GM19238 (cell line): ENCODE results near the gene PCDHB4.
"Not testable (repeated sequence)": the region's sequence is repeated elsewhere in the genome, so short reads cannot be mapped to it uniquely, and the experiment has no call there.

Experiments used
- DNase-seq: peaks from one replicate; pipeline ENCODE4 v3.0.0; 2011; ENCODE audit warnings: low spot score; ENCODE audit not compliant: insufficient read length

PCDHB4 gene

DNA sequence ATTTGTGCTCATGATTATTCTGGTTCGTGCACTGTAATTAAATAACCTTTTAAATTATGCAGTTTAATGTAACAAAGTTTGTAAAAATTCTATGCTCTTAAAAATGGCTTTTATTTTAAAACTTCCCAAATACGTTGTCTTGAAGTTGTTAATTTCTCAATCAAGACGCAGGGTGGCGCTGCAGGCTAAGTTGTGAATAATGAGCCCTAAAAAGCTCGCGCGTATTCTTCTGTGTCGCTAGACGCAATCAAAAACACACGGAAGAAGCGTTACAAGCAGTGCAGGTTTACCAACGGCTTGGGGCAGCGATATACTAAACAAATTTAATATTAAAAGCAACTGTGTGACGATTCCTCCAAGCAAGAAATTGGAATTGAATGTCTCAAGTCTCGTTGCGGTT lies at the start of gene PCDHB4:
PCDHB4 (plus strand) TSS at position 256 of the 400 bp plus-strand sequence. CDS start 181 bp downstream, outside the sequence.
- no peak for DNase-seq

DNA sequence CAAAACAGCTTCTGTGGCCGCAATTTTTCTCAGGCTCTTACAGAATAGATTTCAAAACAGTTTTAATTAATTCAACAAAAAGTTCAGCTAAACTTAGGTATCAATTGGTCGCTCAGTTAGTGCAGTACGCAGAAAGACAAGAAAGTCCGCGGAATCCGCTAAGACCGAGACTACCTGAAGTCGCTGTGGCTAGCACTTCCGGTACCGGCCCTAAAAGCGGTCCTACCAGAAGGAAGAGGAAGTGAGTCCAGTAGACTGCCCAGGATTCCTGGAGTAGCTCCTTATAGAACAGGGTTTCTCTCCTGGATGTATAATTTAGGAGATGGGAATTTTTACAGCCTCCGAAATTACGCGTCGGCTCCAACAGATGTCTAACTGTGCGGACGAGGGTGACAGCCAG lies 43.8 kb upstream of the PCDHB4 start:
- DNase-seq, result no peak

DNA sequence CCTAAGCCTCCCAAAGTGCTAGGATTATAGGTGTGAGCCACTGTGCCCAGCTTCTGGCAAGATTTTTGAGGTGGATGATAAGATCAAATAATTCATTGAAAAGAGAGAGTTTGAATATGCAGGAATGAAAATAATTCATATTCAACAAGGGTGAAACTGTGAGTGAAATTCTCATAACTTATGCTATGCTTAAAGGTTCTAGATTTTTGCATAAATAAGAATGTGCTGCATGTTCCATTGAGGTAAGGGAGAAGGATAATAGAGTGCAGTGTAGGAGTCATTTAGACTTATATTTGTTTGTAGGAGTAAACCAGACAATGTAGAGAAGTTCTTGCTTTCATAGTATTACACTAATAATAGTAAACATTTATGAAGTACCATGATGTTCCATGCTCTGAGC lies 39.4 kb upstream of the PCDHB4 start:
- DNase-seq, result no peak

DNA sequence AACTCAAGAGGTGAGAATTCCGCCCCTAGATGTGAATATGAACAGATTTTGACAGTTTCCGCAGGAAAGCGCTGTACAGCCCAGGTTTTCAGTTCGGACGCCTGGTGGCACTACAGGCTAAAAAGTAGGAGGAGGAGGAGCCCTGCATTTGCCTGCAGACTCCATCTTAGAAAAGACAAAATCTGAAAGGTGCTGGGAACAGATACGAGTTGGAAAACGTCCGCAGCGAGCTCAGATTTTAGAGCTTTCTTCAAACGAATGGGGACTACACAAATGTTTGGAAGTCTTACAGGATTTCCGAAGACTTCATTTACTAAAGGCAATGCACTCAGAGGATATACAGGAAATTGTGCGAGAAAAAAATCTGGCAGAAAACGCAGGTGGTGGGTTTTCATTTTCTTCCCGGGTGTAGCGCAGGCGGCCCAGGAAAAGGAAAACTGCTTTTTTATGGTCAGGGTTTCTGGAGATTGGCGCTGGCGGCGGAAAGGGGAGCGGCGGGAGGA lies 37.1 kb upstream of the PCDHB4 start:
- DNase-seq, result no peak

DNA sequence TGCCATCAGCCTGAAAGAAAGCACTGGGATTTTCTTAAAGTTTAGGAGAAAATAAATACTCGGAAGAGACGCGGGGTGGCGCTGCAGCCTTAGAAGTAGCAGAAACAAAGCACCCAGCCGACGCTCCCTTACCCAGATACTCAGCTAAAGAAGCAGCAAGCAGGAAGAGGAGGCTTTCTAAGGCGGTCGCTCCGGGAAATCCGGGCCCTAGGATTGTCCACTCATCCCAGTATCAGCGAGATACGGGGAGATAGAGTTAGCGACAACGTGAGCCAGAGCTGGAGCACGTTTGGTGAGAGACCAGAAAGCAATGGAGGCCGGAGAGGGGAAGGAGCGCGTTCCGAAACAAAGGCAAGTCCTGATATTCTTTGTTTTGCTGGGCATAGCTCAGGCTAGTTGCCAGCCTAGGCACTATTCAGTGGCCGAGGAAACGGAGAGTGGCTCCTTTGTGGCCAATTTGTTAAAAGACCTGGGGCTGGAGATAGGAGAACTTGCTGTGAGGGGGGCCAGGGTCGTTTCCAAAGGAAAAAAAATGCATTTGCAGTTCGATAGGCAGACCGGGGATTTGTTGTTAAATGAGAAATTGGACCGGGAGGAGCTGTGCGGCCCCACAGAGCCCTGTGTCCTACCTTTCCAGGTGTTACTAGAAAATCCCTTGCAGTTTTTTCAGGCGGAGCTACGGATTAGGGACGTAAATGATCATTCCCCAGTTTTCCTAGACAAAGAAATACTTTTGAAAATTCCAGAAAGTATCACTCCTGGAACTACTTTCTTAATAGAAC lies 26.9 kb upstream of the PCDHB4 start, which contains the start of gene PCDHB2:
PCDHB2 (plus strand) TSS at position 135 of the 782 bp plus-strand sequence; CDS start at position 311, 176 bp downstream.
- no peak for DNase-seq

DNA sequence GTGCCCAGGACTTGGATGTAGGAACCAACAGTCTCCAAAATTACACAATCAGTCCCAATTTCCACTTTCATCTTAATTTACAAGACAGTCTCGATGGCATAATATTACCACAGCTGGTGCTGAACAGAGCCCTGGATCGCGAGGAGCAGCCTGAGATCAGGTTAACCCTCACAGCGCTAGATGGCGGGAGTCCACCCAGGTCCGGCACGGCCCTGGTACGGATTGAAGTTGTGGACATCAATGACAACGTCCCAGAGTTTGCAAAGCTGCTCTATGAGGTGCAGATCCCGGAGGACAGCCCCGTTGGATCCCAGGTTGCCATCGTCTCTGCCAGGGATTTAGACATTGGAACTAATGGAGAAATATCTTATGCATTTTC lies 26.4 kb upstream of the PCDHB4 start:
- no peak for DNase-seq

DNA sequence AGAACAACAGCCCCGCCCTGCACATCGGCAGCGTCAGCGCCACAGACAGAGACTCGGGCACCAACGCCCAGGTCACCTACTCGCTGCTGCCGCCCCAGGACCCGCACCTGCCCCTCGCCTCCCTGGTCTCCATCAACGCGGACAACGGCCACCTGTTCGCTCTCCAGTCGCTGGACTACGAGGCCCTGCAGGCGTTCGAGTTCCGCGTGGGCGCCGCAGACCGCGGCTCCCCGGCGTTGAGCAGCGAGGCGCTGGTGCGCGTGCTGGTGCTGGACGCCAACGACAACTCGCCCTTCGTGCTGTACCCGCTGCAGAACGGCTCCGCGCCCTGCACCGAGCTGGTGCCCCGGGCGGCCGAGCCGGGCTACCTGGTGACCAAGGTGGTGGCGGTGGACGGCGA lies 25.4 kb upstream of the PCDHB4 start:
- DNase-seq, result not testable (repeated sequence)

DNA sequence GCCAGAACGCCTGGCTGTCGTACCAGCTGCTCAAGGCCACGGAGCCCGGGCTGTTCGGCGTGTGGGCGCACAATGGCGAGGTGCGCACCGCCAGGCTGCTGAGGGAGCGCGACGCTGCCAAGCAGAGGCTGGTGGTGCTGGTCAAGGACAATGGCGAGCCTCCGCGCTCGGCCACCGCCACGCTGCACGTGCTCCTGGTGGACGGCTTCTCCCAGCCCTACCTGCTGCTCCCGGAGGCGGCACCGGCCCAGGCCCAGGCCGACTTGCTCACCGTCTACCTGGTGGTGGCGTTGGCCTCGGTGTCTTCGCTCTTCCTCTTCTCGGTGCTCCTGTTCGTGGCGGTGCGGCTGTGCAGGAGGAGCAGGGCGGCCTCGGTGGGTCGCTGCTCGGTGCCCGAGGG lies 25.0 kb upstream of the PCDHB4 start:
- not testable (repeated sequence) for DNase-seq

DNA sequence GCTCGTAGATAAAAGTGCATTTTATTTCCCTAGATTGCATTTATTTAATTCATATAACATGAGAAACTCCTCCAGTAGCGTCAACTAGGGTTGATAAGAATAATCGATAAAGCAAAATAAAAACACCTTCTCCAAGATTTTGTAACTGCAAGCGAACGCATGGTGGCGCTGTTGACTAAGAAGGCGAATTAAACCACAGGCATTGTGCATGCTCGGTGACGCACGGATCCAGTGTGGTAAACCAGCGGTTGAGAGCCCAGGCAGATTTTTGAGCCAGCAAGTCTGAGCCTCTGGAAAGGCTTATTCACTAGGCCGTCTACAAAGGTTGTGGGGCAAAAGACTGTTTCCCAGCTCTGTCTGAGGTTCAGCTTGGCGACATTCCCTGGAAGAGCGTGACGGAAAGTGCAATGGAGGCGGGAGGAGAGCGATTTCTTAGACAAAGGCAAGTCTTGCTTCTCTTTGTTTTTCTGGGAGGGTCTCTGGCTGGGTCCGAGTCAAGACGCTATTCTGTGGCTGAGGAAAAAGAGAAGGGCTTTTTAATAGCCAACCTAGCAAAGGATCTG lies 21.3 kb upstream of the PCDHB4 start, which contains the start of gene PCDHB3:
PCDHB3 (plus strand) TSS at position 231 of the 563 bp plus-strand sequence; CDS start at position 408, 177 bp downstream.
- no peak for DNase-seq

DNA sequence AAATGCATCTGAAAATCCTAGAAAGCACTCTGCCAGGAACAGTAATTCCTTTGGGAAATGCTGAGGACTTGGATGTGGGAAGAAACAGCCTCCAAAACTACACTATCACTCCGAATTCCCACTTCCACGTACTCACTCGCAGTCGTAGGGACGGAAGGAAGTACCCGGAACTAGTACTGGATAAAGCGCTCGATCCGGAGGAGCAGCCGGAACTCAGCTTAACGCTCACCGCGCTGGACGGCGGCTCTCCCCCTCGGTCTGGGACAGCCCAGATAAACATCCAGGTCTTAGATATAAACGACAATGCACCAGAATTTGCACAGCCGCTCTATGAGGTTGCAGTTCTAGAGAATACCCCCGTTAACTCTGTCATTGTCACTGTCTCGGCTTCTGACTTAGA lies 20.6 kb upstream of the PCDHB4 start:
- DNase-seq, result no peak

DNA sequence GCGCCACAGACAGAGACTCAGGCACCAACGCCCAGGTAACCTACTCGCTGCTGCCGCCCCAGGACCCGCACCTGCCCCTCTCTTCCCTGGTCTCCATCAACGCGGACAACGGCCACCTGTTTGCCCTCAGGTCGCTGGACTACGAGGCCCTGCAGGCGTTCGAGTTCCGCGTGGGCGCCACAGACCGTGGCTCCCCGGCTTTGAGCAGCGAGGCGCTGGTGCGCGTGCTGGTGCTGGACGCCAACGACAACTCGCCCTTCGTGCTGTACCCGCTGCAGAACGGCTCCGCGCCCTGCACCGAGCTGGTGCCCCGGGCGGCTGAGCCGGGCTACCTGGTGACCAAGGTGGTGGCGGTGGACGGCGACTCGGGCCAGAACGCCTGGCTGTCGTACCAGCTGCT lies 19.5 kb upstream of the PCDHB4 start:
- not testable (repeated sequence) for DNase-seq

DNA sequence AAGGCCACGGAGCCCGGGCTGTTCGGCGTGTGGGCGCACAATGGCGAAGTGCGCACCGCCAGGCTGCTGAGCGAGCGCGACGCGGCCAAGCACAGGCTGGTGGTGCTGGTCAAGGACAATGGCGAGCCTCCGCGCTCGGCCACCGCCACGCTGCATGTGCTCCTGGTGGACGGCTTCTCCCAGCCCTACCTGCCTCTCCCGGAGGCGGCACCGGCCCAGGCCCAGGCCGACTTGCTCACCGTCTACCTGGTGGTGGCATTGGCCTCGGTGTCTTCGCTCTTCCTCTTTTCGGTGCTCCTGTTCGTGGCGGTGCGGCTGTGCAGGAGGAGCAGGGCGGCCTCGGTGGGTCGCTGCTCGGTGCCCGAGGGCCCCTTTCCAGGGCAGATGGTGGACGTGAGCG lies 19.1 kb upstream of the PCDHB4 start:
- not testable (repeated sequence) for DNase-seq

DNA sequence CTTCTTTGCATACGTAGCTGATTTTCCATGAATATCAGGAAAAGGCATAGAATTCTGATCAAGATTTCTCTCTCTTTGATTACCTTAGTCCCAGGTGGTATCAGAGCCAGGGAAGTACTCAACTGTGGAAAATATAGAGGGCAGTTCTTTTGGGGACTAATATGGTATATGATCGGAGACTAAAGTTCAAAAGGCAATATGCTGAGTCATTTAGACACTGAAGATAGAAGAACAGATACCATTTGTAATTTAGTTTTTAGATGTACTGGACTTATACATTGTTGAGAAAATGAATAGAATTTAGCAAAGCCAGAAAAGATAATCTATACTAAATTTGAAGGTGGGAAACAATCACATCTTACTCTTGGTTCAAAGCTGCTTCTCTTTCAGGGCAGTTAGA lies 16.3 kb upstream of the PCDHB4 start:
- DNase-seq, result no peak

DNA sequence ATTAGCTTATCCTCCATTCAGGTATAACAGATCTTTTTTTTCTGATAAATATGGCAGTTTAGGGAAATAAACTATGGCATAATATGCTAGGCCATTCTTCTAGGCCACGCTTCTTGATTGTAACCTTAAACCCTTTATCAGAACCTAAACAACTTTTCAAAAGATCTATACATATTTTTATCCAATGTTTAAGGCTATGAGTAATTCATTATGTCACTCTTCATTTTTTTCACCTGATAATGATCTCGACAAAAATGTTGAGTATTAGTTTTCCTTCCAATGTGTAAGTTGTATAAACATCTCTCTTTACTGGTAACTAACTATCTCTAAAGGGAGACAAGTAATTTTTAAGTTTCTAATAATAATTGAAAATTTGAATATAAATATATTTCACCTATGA lies 2.4 kb upstream of the PCDHB4 start:
- no peak for DNase-seq

DNA sequence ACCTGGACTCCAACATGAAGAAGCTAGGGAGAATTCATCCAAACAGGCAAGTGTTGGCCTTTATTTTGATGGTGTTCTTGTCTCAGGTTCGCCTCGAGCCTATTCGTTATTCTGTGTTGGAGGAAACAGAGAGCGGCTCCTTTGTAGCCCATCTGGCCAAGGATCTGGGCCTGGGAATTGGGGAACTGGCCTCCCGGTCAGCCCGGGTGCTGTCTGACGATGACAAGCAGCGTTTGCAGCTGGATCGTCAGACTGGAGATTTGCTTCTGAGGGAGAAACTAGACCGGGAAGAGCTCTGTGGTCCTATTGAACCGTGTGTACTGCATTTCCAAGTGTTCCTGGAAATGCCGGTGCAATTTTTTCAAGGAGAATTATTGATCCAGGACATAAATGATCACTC lies 367 bp downstream of the PCDHB4 start:
- no peak for DNase-seq

DNA sequence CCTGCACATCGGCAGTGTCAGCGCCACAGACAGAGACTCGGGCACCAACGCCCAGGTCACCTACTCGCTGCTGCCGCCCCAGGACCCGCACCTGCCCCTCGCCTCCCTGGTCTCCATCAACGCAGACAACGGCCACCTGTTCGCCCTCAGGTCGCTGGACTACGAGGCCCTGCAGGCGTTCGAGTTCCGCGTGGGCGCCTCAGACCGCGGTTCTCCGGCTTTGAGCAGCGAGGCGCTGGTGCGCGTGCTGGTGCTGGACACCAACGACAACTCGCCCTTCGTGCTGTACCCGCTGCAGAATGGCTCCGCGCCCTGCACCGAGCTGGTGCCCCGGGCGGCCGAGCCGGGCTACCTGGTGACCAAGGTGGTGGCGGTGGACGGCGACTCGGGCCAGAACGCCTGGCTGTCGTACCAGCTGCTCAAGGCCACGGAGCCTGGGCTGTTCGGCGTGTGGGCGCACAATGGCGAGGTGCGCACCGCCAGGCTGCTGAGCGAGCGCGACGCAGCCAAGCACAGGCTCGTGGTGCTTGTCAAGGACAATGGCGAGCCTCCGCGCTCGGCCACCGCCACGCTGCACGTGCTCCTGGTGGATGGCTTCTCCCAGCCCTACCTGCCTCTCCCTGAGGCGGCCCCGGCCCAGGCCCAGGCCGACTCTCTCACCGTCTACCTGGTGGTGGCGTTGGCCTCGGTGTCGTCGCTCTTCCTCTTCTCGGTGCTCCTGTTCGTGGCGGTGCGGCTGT lies 1.9 kb downstream of the PCDHB4 start:
- DNase-seq, result not testable (repeated sequence)

DNA sequence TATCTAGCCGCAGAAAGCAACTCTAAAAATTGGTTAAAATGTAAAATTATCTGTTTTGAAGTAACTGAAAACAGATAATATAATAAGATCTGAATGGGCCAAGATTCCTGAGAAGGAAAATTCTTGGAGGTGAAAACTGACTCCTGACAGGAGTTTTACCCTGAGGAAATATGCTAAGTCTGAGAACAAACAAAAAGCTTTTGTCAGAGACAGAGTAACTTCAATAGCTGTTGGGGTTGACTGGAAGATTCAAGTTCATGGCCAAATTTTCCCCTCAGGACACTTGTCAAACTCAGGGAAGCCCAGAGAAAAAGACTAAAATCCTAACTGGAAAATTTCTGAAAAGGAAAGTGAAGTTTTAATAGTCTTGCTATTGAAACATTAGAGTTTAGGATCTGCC lies 5.7 kb downstream of the PCDHB4 start:
- DNase-seq, result no peak

DNA sequence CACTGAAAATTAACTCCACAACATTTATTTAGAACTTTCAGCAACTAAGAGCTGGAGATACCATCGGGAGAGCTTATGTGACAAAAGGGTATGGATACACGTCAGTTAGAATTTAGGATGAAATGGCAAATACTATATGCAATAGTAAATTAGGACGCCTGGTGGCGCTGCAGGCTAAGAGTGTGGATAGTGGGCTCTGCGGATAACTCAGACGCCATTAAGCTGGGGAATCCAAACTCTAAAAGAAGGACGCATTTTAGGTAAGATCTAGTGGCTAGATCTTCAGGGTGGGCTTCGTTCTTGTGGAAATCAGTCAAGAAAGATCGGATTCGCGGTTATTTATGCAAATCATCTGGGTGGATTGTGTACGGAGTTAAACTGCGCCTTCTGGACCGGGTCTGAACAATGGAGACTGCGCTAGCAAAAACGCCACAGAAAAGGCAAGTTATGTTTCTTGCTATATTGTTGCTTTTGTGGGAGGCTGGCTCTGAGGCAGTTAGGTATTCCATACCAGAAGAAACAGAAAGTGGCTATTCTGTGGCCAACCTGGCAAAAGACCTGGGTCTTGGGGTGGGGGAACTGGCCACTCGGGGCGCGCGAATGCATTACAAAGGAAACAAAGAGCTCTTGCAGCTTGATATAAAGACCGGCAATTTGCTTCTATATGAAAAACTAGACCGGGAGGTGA lies 13.6 kb downstream of the PCDHB4 start, which contains the start of gene PCDHB5:
PCDHB5 (plus strand) TSS at position 177 of the 688 bp plus-strand sequence; CDS start at position 406, 229 bp downstream.
- no peak for DNase-seq

DNA sequence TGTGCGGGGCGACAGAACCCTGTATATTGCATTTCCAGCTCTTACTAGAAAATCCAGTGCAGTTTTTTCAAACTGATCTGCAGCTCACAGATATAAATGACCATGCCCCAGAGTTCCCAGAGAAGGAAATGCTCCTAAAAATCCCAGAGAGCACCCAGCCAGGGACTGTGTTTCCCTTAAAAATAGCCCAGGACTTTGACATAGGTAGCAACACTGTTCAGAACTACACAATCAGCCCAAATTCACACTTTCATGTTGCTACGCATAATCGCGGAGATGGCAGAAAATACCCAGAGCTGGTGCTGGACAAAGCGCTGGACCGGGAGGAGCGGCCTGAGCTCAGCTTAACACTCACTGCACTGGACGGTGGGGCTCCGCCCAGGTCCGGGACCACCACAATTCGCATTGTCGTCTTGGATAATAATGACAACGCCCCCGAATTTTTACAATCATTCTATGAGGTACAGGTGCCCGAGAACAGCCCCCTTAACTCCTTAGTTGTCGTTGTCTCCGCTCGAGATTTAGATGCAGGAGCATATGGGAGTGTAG lies 14.2 kb downstream of the PCDHB4 start:
- no peak for DNase-seq

DNA sequence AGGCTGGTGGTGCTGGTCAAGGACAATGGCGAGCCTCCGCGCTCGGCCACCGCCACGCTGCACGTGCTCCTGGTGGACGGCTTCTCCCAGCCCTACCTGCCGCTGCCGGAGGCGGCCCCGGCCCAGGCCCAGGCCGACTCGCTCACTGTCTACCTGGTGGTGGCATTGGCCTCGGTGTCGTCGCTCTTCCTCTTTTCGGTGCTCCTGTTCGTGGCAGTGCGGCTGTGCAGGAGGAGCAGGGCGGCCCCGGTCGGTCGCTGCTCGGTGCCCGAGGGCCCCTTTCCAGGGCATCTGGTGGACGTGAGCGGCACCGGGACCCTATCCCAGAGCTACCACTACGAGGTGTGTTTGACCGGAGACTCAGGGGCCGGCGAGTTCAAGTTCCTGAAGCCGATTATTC lies 15.7 kb downstream of the PCDHB4 start:
- DNase-seq, result not testable (repeated sequence)

DNA sequence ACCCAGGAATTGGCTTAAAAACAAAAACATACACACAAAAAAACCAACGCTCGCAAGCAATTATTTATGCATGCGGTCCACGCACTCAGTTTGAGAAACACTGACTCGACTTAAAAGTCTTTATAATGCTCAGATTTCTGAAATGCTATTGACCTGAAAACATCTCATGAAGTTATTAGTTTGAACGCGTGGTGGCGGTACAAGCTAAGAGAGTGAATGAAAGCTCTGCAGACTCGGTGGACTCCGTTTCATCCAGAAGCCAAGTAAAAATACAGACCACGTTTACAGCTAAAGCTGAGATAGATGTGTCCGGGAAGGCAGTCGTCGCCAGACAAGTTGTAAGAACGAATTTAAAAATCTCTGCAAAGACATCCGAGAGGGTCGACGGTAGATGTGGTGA lies 28.2 kb downstream of the PCDHB4 start, which contains the start of gene PCDHB6:
PCDHB6 (plus strand) TSS at position 246 of the 400 bp plus-strand sequence. CDS start 201 bp downstream, outside the sequence.
- no peak for DNase-seq
